Stimulated activated CD8-positive, alpha-beta memory T cell treated with anti-CD3 and anti-CD28 coated beads, Interleukin-4, amount 100 ng/mL, for 4 hours (primary cell): ENCODE measurements around the gene PWP1.
"Not testable (repeated sequence)": the region's sequence is repeated elsewhere in the genome, so short reads cannot be mapped to it uniquely, and the experiment has no call there.

ENCODE experiments used
- DNase-seq, 2 donors: peaks; one replicate each; pipeline ENCODE4 v3.0.0-alpha.2; 2020; ENCODE audit warnings: low read depth in 2 of 2, low spot score in 1 of 2

The PWP1 gene

GRCh38 chr12:107667464-107667863 lies 18.1 kb upstream of the PWP1 start:
- no peak for DNase-seq

DNA sequence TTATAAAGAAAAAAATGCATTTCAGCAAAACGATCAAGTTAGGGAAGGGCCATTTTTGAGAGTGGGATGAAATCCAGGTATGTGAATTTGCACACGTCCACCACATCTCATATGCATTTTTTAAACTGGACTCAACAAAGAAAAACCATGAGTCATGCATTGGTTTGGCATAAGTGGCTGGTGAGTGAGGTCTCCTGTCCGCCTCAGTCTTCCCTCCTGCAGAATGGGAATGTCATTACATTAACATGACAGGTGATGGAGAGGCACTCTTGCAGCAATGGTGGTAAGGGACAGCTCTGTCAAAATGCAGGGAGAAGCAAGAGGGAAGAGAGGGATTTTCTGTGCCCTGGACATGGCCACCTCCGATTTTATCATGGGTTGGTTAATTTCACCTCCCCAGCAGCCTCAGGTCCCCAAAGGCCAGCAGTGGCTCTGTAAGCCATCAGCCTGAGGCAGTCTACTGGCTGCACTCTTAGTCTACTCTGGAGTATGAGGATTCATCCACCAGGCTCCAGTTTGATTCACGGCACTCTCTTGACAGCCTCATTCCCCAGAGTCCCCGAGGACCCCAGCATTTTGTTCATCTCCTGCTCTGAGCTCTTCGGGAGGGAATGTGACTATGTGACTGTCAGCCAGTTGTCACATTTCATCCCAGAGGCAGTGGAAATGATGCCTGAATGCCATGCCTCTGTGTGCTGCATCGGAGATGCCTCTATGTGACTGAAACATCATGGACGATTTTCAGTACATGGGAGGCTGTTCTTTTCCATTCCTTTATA lies 17.1 kb upstream of the PWP1 start:
- DNase-seq, result no peak

DNA sequence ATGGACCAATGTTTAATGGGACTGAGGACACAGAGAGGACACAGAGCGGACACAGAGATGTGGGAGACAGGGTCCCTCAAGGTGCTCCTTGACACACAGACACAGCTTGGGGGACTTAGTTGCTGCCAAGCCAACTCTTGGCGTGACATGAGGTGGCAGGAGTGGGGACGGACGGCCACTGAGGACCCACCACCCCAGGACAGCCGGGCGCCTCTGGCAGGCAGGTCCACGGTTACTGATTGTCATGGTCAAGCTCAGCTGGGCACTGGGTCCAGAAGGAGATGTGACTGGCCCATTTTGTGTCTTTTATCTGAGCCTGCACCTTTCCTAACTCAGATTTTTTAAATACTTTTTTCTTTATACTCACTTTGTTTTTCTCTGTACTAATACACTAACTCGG lies 15.7 kb upstream of the PWP1 start:
- no peak for DNase-seq

DNA sequence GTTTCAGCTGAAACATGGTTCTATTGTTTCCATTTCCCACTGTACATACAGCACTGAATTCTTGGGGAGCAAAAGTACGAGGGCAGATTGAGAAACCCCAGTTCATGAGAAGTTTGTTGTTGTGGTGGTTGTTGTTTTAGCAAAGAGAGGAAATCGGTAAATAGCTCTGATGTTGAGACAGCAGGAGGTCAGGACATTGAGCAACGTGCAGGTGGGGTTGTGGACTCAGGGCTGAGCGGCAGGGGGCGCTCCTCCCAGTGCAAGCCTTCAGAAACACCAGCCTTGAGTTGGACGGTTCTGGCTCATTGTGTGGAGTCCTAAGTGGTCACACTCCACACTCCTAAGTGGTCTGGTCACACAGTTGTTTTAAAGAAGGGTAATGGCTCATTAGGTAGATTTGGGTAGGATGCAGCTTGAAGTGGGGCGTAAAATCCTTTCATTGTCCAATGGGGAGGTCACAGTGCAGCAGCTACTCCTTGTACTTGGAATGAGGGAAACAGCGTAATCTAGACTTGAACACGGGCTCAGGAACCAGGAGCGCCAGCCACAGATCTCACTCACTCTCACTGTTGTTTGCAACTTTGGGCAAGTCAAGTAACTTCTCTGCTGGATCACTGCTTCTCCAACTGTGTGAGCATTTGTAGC lies 14.5 kb upstream of the PWP1 start:
- no peak for DNase-seq

GRCh38 chr12:107677671-107678070 lies 7.9 kb upstream of the PWP1 start:
- DNase-seq, result no peak

GRCh38 chr12:107679336-107679735 lies 6.3 kb upstream of the PWP1 start:
- no peak for DNase-seq

GRCh38 chr12:107681455-107681835 lies 4.2 kb upstream of the PWP1 start:
- DNase-seq, result no peak

DNA sequence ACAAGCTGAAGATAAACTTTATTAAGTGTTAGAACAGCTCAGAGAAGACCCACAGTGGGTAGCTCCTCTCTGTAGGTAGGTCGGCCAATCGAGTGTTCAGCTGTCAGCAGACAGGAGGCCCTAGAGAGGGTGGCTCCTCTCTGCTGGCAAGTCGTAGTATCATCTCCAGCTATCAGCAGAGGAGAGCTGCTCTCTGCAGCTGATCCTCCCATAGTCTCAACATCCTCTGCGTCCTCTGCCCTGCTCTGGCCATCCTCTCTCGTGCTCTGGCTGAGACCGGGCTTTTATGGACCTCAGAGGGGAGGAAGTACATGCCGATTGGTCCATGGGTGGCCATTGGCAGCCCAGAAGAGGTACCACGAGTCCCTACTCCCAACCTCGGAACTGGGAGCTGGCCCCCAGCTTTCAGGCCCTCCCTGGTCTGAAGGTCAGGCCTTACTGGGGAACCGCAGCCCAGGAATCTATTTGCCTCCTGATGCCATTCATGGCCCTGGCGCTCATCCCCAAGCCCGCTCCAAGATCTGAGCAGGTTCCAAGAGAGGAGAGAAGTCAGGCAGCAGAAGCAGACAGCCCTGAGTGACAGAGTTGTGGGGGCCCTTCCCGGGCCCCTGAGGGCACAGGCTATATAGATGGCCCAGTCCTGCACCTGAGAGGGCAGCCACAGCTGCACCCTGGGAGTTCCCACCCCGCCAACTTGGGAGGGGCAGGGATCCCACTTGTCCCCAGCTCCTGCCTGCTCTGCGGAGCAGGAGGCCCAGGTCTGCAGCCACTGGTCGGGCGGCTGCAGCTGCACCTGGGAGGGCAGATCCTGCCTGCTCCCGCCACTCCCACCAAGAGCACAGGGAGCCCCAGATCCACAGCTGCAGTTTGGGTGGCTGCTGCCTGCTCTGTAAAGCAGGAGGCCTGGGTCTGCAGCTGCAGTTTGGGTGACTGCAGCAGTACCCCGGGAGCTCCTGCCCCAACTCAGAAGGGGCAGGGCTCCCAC lies 3.5 kb upstream of the PWP1 start:
- no peak for DNase-seq

DNA sequence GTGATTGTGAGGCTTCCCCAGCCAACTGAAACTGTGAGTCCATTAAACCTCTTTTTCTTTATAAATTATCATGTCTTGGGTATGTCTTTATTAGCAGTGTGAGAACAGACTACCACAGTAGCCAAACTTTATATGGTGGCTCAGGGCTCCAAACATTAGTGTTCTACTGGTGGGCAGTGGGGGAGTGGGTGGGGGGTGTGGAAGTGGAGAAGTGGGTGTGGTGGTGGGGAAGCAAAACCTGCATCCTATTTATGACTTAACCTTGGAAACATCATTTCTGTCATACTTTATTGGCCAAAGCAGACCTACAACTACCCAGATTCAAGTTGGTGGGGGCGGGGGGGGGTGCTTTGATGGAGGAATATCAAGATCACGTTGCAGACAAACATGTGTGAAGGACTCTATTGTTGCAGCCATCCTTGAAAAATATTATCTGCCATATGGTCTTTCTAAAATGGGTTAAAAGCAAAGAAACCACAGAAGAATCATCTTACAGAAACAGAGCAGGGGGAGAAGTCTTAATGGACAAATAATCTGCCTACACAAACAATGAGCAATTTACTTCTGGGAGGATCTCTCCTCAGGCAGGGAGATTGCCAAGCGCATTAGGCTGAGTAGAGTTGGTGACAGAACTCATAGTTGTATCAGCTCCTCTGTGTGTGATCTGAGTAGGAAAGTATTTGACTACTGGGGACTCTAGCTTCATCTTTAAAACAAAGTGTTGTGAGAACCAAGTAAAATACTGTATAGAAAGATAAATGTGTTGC lies 1.4 kb upstream of the PWP1 start:
- no peak for DNase-seq

DNA sequence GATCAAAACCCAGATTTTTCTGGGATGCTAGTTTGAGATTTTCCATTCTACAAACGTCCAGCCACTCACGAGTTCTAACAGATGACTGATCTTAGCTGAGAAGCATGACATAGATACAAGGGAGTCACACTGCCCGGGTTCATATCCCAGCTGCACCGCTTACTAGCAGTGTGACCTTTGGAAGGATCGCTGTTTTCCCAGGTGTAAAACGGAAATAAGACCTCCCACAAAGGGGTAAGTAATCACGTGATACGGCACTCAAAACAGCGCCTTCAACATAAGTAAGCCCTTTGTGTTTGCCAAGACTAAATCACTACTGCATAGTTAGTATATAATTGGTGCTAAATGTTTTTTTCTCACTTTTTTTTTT lies 624 bp upstream of the PWP1 start:
- DNase-seq, result no peak

DNA sequence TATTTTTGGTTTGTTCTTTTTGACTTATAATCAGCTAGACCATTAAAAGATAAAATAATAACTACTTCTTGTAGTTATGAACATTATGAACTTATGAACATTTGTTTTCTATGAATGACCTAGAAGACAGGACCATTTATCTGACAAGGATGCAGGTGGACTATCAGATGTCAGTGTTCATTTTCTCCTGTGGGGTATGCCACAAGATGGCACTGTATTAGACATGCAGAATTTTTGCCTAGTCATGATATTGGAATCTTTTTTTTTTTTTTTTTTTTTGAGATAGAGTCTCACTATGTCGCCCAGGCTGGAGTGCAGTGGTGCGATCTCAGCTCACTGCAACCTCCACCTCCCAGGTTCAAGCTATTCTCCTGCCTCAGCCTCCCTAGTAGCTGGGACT lies 10.2 kb downstream of the PWP1 start:
- not testable (repeated sequence) for DNase-seq

- DNase-seq, result no peak
Observed at GRCh38 chr12:107702106-107702505, 16.5 kb downstream of the PWP1 start.

GRCh38 chr12:107704041-107704440 lies 18.4 kb downstream of the PWP1 start:
- DNase-seq, result no peak

DNA sequence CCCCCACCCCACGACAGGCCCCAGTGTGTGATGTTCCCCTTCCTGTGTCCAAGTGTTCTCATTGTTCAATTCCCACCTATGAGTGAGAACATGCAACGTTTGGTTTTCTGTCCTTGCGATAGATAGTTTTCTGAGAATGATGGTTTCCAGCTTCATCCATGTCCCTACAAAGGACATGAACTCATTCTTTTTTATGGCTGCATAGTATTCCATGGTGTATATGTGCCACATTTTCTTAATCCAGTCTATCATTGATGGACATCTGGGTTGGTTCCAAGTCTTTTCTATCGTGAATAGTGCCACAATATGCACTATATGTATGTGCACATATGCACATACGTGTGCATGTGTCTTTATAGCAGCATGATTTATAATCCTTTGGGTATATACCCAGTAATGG lies 19.9 kb downstream of the PWP1 start:
- DNase-seq, result not testable (repeated sequence)

- no peak for DNase-seq
Observed at GRCh38 chr12:107715780-107716179, 30.2 kb downstream of the PWP1 start.

DNA sequence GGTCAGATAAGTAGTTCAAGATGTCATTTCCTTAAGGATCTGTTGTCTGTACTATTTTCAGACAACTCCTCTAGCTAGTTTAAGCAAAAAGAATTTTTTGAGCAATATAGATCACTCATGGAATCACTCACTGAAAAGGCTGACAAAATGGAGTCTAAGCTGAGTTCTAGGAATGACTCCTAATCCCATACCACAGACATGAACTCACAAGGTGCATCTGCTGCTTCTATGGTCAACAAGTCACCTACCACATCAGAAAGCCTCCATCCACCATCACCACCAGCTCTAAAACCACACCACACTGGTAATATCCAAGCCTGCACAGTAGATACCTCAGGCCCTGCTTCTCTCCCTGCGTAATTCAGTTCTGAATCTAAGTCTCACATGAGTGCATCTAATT lies 33.0 kb downstream of the PWP1 start:
- DNase-seq, result no peak

DNA sequence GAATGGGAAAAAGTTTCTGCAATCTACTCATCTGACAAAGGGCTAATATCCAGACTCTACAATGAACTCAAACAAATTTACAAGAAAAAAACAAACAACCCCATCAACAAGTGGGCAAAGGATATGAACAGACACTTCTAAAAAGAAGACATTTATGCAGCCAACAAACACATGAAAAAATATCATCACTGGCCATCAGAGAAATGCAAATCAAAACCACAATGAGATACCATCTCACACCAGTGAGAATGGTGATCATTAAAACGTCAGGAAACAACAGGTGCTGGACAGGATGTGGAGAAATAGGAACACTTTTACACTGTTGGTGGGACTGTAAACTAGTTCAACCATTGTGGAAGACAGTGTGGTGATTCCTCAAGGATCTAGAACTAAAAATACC lies 41.7 kb downstream of the PWP1 start:
- DNase-seq, result not testable (repeated sequence)

DNA sequence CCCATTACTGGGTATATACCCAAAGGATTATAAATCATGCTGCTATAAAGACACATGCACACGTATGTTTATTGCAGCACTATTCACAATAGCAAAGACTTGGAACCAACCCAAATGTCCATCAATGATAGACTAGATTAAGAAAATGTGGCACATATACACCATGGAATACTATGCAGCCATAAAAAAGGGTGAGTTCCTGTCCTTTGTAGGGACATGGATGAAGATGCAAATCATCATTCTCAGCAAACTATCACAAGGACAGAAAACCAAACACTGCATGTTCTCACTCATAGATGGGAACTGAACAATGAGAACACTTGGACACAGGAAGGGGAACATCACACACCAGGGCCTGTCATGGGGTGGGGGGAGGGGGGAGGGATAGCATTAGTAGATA lies 42.1 kb downstream of the PWP1 start:
- not testable (repeated sequence) for DNase-seq

- no peak for DNase-seq
Observed at GRCh38 chr12:107730618-107731341, 45.2 kb downstream of the PWP1 start.

DNA sequence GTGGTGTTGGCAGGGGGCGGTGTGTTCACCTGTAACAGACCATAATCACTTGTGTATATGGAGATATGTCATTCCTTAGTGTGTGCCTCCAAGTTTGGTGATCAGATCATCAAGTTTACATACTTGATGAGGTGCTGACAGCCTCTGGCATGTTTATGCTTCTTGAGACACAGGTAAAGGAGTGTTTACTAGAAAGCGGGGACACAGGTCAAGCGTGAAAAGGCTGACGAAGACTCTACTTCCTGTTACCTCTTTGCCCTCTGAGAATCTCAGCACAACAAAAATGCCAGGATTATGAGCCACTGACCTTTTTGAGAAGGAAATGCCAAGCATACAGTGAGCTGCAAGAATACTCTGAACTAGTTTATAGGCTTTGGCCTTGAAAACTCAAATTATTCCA lies 45.8 kb downstream of the PWP1 start:
- DNase-seq, result no peak
